GM13976 (cell line): Measurements from ENCODE around the gene VDAC2.

Source experiments
- DNase-seq: peaks from one replicate; pipeline ENCODE4 v3.0.0; 2012; ENCODE audit warnings: low spot score
- in situ Hi-C: fragments of 300-500 bp; cut with MboI; formaldehyde crosslinking; loops from one replicate; pipeline ENCODE4 v1.12.0; 2022; ENCODE audit warnings: low sequenced_read_pairs, mixed read lengths, inconsistent platforms; ENCODE audit not compliant: unreplicated experiment
- TF ChIP-seq, protein P1 (sequence below): IDR thresholded peaks from 2 replicates; pipeline ENCODE4 v1.5.1; 2012; ENCODE audit warnings: borderline replicate concordance, mild to moderate bottlenecking; ENCODE audit not compliant: insufficient read depth; ENCODE audit errors: extremely low read depth, missing control alignments, control extremely low read depth

Gene VDAC2

DNA sequence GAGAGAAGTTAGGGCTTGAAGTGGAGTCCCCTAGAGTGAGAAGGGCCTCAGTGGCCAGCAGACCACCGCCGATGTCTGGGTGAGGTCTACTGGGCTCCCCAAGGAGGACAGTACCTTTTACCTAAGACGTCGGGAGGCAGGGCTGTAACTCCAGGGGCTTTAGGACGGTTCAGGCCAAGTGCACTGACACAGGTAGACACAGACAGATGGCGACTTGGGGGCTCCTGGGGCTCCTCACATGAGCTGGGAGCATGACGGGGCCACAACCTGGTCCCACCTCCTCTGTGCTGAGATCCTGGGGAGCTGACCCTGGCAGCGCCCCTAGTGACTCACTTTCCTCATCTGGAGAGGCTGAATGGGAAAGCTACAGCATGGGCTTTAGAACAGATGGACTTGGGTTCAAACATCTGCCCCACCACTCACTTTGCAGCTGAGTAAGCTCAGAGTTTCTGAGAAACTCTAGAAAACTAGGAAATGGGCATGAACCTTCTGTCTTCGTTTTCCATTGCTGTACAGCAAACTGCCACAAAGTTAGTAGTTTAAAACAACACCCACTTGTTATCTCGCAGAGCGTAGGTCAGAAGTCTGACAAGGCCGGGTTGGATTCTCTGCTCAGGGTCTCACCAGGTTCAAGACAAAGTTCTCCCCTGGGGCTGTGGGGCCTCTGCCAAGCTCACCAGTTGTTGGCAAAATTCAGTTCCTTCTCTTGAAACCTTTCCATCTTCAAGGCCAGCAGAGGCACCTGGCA lies 29.9 kb downstream of the VDAC2 start:
- TF ChIP-seq, protein P1, sequence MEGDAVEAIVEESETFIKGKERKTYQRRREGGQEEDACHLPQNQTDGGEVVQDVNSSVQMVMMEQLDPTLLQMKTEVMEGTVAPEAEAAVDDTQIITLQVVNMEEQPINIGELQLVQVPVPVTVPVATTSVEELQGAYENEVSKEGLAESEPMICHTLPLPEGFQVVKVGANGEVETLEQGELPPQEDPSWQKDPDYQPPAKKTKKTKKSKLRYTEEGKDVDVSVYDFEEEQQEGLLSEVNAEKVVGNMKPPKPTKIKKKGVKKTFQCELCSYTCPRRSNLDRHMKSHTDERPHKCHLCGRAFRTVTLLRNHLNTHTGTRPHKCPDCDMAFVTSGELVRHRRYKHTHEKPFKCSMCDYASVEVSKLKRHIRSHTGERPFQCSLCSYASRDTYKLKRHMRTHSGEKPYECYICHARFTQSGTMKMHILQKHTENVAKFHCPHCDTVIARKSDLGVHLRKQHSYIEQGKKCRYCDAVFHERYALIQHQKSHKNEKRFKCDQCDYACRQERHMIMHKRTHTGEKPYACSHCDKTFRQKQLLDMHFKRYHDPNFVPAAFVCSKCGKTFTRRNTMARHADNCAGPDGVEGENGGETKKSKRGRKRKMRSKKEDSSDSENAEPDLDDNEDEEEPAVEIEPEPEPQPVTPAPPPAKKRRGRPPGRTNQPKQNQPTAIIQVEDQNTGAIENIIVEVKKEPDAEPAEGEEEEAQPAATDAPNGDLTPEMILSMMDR, result no peak
- DNase-seq, result no peak
- in situ Hi-C loops, result loop anchor here (25.0 kb wide), 2 partner anchors 478 to 978 kb away; no protein-coding TSS in a partner anchor

DNA sequence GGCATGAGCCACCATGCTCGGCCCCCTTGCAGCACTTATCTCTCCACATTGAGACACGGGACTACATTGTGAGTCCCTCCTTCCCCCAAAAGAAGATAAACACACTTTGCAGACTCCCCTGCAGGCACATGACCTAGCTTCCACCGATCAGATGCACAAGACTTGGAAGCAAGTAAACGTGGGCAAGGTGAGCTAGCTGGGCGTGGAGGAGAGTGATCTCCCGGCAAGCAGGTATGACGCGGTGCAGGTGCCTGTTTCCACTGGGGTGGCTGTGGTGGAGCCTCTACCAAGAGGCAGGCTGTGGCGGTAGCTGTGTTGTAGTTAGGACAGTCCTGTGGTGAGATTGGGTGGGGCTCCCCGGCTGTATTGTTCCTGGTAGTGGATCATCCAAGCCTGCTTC lies 32.8 kb downstream of the VDAC2 start:
- TF ChIP-seq, protein P1, result no peak
- in situ Hi-C loops, result loop anchor here (25.0 kb wide), 2 partner anchors 481 to 981 kb away; no protein-coding TSS in a partner anchor
- DNase-seq, result no peak

DNA sequence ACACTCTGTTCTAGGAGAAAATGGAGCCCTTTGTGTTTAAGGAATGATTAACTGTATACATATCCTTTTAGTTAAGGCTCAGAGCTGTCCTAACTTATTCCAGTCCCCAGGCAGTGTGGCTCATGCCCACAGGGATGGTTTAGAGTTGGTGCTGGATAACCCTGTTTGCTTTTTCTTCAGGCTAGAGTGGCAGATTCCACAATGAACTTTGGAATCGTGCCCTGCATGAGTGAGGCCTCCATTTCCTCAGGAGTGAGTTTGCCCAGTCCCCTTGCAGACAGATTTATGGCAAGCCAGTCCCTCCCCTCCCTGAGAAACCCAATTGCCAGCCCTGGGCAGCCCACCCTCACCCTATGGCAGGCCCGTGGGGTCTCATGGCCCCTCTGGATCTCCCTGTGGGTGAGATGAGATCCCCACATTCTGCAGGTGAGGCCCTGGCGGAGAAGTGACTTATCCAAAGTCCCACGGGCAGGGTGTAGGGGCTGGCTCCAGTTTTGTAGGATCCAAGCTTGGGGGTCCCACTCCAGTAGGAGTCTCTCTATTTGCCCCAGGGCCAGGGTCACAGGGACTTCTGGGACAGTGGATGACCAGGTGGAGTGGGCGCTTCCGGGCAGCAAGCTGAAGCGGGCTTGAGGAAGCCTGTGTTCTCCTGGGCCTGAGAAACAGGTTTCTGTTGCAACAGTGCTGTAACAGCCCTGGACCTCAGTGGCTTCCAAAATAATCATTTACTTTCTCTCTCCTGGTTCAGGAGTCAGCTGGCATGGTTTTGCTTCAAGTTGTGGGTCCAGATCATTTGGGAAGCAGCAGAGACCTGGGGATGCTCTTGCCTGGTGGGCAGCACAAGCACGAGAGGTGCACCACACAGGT lies 34.1 kb downstream of the VDAC2 start:
- TF ChIP-seq, protein P1, result no peak
- in situ Hi-C loops, result loop anchor here (25.0 kb wide), 2 partner anchors 482 to 982 kb away; no protein-coding TSS in a partner anchor
- no peak for DNase-seq

DNA sequence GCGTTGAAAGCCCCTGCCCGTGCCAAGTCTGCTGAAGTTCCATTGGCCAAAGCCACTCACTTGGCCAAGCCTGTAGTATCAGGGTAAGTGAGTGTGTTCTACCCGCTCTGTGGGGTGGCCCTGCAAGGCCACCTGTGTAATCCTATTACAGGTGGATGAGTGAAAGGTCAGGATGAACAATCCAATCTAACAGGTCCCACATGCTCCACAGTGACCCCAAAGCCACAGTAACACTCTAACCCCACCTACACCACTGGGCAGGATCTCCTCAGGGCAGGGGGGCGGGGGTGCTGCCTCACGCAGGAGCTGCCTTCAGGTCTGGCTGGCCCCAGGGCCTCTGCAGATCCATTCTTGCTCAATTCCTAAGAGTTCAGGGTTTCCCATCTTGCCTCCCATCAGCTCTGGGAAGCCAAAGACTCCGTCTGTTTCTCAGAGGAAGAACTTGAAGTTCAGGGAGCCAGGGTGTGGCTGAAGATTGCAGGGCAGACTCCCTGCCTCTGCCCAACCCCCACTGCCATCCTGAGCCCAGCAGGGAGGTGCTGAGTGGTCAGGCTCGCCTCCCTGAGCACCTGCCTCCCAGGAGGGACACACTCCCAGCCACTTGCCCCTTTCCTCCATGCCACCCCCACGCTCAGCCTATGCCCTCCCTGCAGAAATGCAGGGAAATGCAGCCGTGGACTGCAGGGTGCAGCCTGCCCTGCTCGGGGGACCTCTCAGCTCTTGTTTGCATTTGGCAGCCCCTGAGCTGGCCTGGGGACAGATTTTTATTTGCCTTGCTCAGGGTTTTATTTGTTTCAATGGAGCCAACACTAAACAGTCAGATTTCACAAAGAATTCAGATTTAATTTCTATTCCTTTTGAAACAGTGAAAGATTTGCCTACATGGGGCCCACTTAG lies 35.0 kb downstream of the VDAC2 start:
- TF ChIP-seq, protein P1, result no peak
- in situ Hi-C loops, result loop anchor here (25.0 kb wide), 2 partner anchors 483 to 983 kb away; no protein-coding TSS in a partner anchor
- no peak for DNase-seq

DNA sequence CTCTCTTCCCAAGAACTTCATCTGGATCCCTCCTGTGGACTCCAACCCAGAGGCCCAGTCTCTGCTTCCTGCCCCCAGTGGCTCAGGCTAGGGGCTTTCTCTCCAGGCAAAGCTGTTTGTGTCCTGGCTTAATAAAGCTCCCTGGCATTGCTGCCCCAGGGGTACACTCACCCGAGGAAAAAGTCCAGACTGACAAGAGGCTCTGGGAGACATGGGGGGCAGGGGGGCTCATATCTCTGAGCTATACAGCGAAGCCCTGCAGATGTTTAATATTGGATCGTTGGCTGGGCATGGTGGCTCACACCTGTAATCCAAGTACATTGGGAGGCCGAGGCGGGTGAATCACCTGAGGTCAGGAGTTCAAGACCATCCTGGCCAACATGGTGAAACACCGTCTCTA lies 35.9 kb downstream of the VDAC2 start:
- in situ Hi-C loops, result loop anchor here (25.0 kb wide), 2 partner anchors 484 to 984 kb away; no protein-coding TSS in a partner anchor
- TF ChIP-seq, protein P1, result no peak
- no peak for DNase-seq
